Type B pancreatic cell (in vitro differentiated cells): ENCODE data around the gene POU2AF1. TPM values are rescaled to one million over a fixed set of nuclear protein-coding genes. Genes with fewer than 3 reads are reported as not detected.

Experiments used
- DNase-seq: peaks from one replicate; pipeline ENCODE4 v3.0.0; 2021; ENCODE audit warnings: mixed read lengths; ENCODE audit not compliant: unreplicated experiment; ENCODE audit errors: extremely low spot score
- H3K27ac Mint-ChIP-seq: 2 replicates; pipeline ENCODE4 v1.8.0; 2021; ENCODE audit warnings: mild to moderate bottlenecking, mixed read lengths
- H3K27me3 Mint-ChIP-seq: 2 replicates; pipeline ENCODE4 v1.8.0; 2021; ENCODE audit warnings: mixed read lengths
- H3K36me3 Mint-ChIP-seq: 2 replicates; pipeline ENCODE4 v1.8.0; 2021; ENCODE audit warnings: mixed read lengths
- H3K4me1 Mint-ChIP-seq: one replicate; pipeline ENCODE4 v1.8.0; 2021; ENCODE audit warnings: mixed read lengths; ENCODE audit not compliant: unreplicated experiment
- H3K4me3 Mint-ChIP-seq: 2 replicates; pipeline ENCODE4 v1.8.0; 2021; ENCODE audit warnings: mild to moderate bottlenecking, mixed read lengths
- H3K9me3 Mint-ChIP-seq: 2 replicates; pipeline ENCODE4 v1.8.0; 2021; ENCODE audit warnings: mixed read lengths
- total RNA-seq: library from RNA; stranded (reverse); gene quantifications from 2 replicates; pipeline ENCODE4 v1.2.1, GENCODE V29; 2021; ENCODE audit warnings: low replicate concordance
- TF ChIP-seq, protein P1 (sequence below): fragments of 200-600 bp; sonication (generic); conservative IDR thresholded peaks from 2 replicates; pipeline ENCODE4 v1.5.0; 2021; ENCODE audit warnings: antibody characterized with exemption, mild to moderate bottlenecking

POU2AF1 gene
- total RNA-seq, 1 donor from 2014 or later = 0.24 TPM

DNA sequence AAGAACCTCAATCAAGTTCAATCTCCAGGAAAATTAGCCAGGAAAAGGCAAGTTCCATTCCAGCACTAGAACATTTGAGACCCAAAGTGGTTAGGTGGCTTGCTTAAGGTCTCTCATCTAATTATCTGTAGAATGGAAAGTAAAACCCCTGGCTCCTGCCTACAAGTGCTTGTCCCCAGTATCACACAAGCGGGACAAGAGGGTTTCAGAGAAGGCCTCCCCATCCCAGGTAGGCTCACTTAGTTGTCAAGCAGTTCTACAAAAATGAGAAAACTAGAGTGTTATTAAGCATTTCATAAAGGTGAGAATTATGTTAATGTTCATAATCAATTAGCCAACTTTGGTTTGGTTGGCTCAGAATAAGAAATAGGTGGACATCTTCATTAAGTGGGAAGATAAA lies 5.5 kb downstream of the POU2AF1 start:
- Mint-ChIP-seq H3K9me3 (no peaks in the 10 kb centered on the region), H3K4me1 (peaks cover 18% of the 10 kb centered on the region), H3K36me3 (no peaks in the 10 kb centered on the region), H3K27ac (no peak overlapping the region), H3K27me3 (peaks cover 2% of the 10 kb centered on the region), H3K4me3 (no peak overlapping the region)
- TF ChIP-seq, protein P1, sequence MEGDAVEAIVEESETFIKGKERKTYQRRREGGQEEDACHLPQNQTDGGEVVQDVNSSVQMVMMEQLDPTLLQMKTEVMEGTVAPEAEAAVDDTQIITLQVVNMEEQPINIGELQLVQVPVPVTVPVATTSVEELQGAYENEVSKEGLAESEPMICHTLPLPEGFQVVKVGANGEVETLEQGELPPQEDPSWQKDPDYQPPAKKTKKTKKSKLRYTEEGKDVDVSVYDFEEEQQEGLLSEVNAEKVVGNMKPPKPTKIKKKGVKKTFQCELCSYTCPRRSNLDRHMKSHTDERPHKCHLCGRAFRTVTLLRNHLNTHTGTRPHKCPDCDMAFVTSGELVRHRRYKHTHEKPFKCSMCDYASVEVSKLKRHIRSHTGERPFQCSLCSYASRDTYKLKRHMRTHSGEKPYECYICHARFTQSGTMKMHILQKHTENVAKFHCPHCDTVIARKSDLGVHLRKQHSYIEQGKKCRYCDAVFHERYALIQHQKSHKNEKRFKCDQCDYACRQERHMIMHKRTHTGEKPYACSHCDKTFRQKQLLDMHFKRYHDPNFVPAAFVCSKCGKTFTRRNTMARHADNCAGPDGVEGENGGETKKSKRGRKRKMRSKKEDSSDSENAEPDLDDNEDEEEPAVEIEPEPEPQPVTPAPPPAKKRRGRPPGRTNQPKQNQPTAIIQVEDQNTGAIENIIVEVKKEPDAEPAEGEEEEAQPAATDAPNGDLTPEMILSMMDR = no peak
- DNase-seq = no peak

DNA sequence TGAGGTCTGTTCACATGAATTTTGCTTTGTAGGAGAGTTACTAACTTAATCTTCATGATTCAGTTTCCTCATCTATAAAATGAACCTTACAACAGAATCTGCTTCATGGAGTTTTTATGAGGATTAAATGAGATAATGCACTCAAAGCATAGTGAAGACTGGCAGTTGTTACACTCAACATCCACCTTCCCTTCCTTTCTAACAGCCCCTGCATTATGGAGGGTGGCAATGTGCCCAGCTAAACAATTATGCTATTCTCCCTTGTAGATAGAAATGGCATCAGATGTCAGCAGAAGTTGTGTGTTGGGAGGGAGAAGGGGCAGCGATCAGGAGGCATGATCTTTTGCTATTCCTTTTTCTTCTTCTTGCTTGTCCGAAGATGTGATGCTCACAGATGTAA lies 6.5 kb downstream of the POU2AF1 start:
- no peak for DNase-seq
- Mint-ChIP-seq H3K27me3 (peaks cover 2% of the 10 kb centered on the region), H3K9me3 (peaks cover 1% of the 10 kb centered on the region), H3K4me3 (no peak overlapping the region), H3K27ac (no peak overlapping the region), H3K4me1 (peaks cover 15% of the 10 kb centered on the region), H3K36me3 (no peaks in the 10 kb centered on the region)
- TF ChIP-seq, protein P1 = no peak

DNA sequence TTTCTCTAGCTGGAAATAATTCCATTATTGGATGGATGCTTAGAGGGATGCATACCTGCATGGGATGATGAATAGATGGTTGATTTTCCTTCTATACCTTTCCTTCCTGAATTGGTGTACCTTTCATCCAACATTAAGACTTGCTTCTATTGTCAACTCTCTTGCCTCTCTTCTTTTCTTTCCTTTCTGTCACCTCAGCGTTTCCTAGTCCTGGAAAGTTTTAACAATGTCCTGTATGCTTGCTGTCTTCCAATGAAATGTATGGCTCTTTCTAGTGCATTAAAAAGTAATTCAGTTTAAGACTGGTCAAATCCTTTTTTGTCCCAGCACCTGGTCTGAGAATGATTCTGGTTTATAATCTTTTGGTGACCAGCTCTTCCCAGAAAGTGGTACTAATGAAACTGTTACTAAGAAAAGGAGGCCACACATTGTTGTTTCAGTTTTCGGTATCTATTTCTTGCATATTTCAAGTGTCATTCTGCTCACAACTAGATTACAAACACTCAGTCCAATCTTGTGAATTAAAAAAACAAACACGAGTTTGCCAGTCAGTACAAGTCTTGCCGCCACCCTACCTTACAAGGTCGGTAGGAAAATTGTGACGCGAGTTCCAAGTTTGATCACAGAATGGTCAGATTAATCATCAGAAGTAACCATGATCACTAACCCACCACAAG lies 8.0 kb downstream of the POU2AF1 start:
- no peak for DNase-seq
- TF ChIP-seq, protein P1 = no peak
- Mint-ChIP-seq H3K9me3 (peaks cover 10% of the 10 kb centered on the region), H3K27me3 (peaks cover 2% of the 10 kb centered on the region), H3K27ac (no peak overlapping the region), H3K4me3 (no peak overlapping the region), H3K36me3 (no peaks in the 10 kb centered on the region), H3K4me1 (peaks cover 11% of the 10 kb centered on the region)

DNA sequence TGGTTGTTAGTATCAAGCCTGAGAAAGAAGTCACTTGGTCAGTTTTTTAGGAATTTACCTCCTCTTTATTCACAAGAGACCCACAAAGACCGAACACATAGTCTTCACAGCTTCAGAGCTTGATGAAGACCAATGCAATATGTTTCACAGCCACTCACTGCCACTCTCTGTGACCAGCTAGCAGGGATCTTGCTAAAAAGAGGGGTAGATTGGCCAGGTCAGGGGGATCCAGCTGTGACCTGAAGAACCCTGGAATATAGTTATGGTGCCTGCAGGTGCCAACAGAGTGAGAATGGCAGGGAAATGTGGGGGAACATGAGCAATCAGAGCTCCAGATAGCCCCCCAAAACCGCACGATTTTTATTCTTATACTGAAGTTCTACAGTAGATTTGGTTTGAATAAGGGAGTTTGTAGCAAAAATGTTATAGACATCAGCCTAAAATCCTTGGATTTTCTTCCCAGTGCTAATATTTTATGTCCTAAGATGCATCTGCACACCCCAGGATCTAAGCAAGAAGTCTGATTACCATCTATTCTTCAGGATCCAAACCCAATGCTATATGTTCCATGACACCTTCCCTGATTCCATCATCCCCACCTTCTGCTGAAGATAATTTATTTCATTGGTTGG lies 8.7 kb downstream of the POU2AF1 start:
- peaks cover 2% of the 10 kb centered on the region for H3K27me3 Mint-ChIP-seq
- H3K27ac Mint-ChIP-seq = no peak overlapping the region
- peaks cover 9% of the 10 kb centered on the region for H3K4me1 Mint-ChIP-seq
- H3K9me3 Mint-ChIP-seq = peaks cover 12% of the 10 kb centered on the region
- TF ChIP-seq, protein P1 = no peak
- DNase-seq = no peak
- no peaks in the 10 kb centered on the region for H3K36me3 Mint-ChIP-seq
- H3K4me3 Mint-ChIP-seq = no peak overlapping the region

DNA sequence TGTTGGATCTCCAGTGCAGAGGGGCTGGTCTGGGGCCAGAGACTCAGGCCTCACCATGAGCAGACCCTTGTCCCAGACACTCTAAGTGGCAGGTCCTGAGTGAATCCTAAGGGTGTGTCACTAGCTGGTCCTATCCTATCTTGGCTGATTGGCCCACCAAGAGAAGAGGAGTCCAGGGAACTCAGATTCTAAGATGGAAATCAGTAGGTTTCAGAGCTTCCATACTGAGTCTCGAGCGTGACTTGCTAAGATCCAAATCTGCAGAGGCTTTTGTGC lies 10.9 kb downstream of the POU2AF1 start:
- H3K4me1 Mint-ChIP-seq = peaks cover 5% of the 10 kb centered on the region
- H3K4me3 Mint-ChIP-seq = no peak overlapping the region
- H3K9me3 Mint-ChIP-seq = peaks cover 12% of the 10 kb centered on the region
- no peak overlapping the region for H3K27ac Mint-ChIP-seq
- no peak for DNase-seq
- peaks cover 2% of the 10 kb centered on the region for H3K27me3 Mint-ChIP-seq
- no peaks in the 10 kb centered on the region for H3K36me3 Mint-ChIP-seq
- TF ChIP-seq, protein P1 = no peak
